ENCODE measurements around the gene PRKCH. TPM values are rescaled to one million over a fixed set of nuclear protein-coding genes. Genes with fewer than 3 reads are reported as not detected.

PRKCH gene
- total and polyA plus RNA-seq, 2 donors (not counting 3 experiments of a cell fraction or from before 2014, with no cell fraction given) = 97.7 to 103 TPM

GRCh38 chr14:61469781-61470180, 148.4 kb downstream of the PRKCH start:
- Histone ChIP-seq H4K20me1 (replicated peaks; ENCODE audit: control insufficient read depth, extremely low read depth, insufficient read depth, low read length) (no peaks in the 10 kb centered on the region), H3K4me1 (ENCODE audit: control insufficient read depth, extremely low read depth, insufficient read depth, low read length) (peaks cover 49% of the 10 kb centered on the region), H3K4me2 (ENCODE audit: insufficient read depth, low read length) (no peak overlapping the region), H3K36me3 (ENCODE audit: control insufficient read depth in 2 of 2, extremely low read depth in 1 of 2, insufficient read depth in 2 of 2, low read length in 2 of 2) (no peaks in the 10 kb centered on the region), H3K27me3 (ENCODE audit: control insufficient read depth in 2 of 2, insufficient read depth in 2 of 2, low read length in 2 of 2) (no peaks in the 10 kb centered on the region), H3K9ac (replicated peaks; ENCODE audit: extremely low read depth, insufficient read depth, low read length) (peak overlapping the region; percentile 15), H3K27ac (ENCODE audit: insufficient read depth, low read depth, low read length) (peak overlapping the region; percentile 90), H2AFZ (ENCODE audit: low read depth, low read length) (no peak overlapping the region), H3K9me3 (replicated peaks; ENCODE audit: control insufficient read depth, insufficient read depth, low read length) (no peaks in the 10 kb centered on the region), H3K79me2 (ENCODE audit: control insufficient read depth, insufficient read depth, low read length) (peaks cover 23% of the 10 kb centered on the region), H3K9me1 (replicated peaks; ENCODE audit: control insufficient read depth, extremely low read depth, insufficient read depth, low read length) (no peaks in the 10 kb centered on the region), H3K4me3 (replicated peaks in 1 of 3; ENCODE audit: insufficient read depth in 1 of 3, low read depth in 1 of 3, low read length in 3 of 3) (no peak overlapping the region)
- intact Hi-C loops (cut with micrococcal nuclease) (no loop called here), dilution Hi-C loops (cut with MboI; ENCODE audit: extremely low pct_ligation_motif_present, low sequenced_read_pairs) (loop anchor here (25.0 kb wide), 2 partner anchors 182 to 268 kb away; partner anchors contain the start of gene TMEM30B)
- DNase-seq (ENCODE audit: low read depth, low spot score) (peak; percentile 13), FAIRE-seq (no peak)
- ChIA-PET POLR2A (interaction anchor here (2.1 kb wide), 1 partner anchor 292 kb away, joined by 6 read pairs; the partner anchor contains the start of gene SNAPC1), CTCF (interaction anchor here (1.0 to 4.7 kb wide), 13 partner anchors 43 to 657 kb away, joined by 3 to 42 read pairs (median 5); partner anchors contain the start of genes PRKCH and SNAPC1)
- TF ChIP-seq POLR2A (IDR thresholded peaks at IDR 0.05; ENCODE audit: low read depth, low read length) = no peak
- TF ChIP-seq MYC (IDR thresholded peaks at IDR 0.05; ENCODE audit: low read depth, low read length) = no peak
- no peak for TF ChIP-seq POLR2AphosphoS5 (IDR thresholded peaks at IDR 0.05; ENCODE audit: insufficient read depth, low read depth, low read length)
- no peak for TF ChIP-seq EZH2 (IDR thresholded peaks at IDR 0.05; ENCODE audit: borderline replicate concordance, low read depth, low read length, severe bottlenecking)
- TF ChIP-seq MAX (IDR thresholded peaks at IDR 0.05; ENCODE audit: insufficient read depth, insufficient read length) = no peak
- no peak for TF ChIP-seq FOS (IDR thresholded peaks at IDR 0.05; ENCODE audit: borderline replicate concordance, insufficient read depth, low read length)
- no peak for TF ChIP-seq CTCF (IDR thresholded peaks at IDR 0.05; ENCODE audit: extremely low read depth in 1 of 2, insufficient read depth in 1 of 2, low read depth in 1 of 2, low read length in 2 of 2)
- no peak for TF ChIP-seq GATA2 (IDR thresholded peaks at IDR 0.05; ENCODE audit: insufficient read depth, insufficient read length, low read depth, low read length)
- no TSS peak for BruUV-seq (replicated peaks)
